ENCODE measurements around the gene STAB1. TPM values are rescaled to one million over a fixed set of nuclear protein-coding genes. Genes with fewer than 3 reads are reported as not detected.

Gene STAB1
- total and polyA plus RNA-seq, 2 of the 13 experiments (the other 11 are each of a cell fraction or from before 2014, with no cell fraction given) = 0.09 to 0.34 TPM

- no peak for FAIRE-seq
- H3K9ac ChIP-seq (ENCODE audit: insufficient read depth, low read depth, low read length) = no peak overlapping the region
- H3K9me3 ChIP-seq (ENCODE audit: low read length) = no peaks in the 10 kb centered on the region
- H3K4me1 ChIP-seq (ENCODE audit: insufficient read depth, low read length) = peaks cover 9% of the 10 kb centered on the region; the same call in 1 of the 2 replicates
- TF ChIP-seq GZF1 (CRISPR knock-in tag; IDR thresholded peaks at IDR 0.05) (no peak), ZNF367 (CRISPR knock-in tag; IDR thresholded peaks at IDR 0.05; ENCODE audit: borderline replicate concordance) (no peak), POLR2G (IDR thresholded peaks at IDR 0.05; ENCODE audit: low read depth, low read length) (no peak), ZHX1 (CRISPR knock-in tag; IDR thresholded peaks at IDR 0.05; ENCODE audit: low read depth) (no peak)
- TF ChIP-seq, protein P1, sequence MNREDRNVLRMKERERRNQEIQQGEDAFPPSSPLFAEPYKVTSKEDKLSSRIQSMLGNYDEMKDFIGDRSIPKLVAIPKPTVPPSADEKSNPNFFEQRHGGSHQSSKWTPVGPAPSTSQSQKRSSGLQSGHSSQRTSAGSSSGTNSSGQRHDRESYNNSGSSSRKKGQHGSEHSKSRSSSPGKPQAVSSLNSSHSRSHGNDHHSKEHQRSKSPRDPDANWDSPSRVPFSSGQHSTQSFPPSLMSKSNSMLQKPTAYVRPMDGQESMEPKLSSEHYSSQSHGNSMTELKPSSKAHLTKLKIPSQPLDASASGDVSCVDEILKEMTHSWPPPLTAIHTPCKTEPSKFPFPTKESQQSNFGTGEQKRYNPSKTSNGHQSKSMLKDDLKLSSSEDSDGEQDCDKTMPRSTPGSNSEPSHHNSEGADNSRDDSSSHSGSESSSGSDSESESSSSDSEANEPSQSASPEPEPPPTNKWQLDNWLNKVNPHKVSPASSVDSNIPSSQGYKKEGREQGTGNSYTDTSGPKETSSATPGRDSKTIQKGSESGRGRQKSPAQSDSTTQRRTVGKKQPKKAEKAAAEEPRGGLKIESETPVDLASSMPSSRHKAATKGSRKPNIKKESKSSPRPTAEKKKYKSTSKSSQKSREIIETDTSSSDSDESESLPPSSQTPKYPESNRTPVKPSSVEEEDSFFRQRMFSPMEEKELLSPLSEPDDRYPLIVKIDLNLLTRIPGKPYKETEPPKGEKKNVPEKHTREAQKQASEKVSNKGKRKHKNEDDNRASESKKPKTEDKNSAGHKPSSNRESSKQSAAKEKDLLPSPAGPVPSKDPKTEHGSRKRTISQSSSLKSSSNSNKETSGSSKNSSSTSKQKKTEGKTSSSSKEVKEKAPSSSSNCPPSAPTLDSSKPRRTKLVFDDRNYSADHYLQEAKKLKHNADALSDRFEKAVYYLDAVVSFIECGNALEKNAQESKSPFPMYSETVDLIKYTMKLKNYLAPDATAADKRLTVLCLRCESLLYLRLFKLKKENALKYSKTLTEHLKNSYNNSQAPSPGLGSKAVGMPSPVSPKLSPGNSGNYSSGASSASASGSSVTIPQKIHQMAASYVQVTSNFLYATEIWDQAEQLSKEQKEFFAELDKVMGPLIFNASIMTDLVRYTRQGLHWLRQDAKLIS (CRISPR knock-in tag; IDR thresholded peaks at IDR 0.05) = no peak
- H3K27ac ChIP-seq (ENCODE audit: extremely low read length, insufficient read depth, low read length) = no peak overlapping the region
- no peak overlapping the region for H3K4me2 ChIP-seq (ENCODE audit: low read depth, low read length)
- ATAC-seq = no peak
- in situ Hi-C loops (cut with HindIII; ENCODE audit: extremely low pct_ligation_motif_present, low pct_unique_long_range_greater_than_20kb) (no loop called here), intact Hi-C loops (cut with micrococcal nuclease; ENCODE audit: unreplicated experiment) (no loop called here)
- no peak overlapping the region for H2AFZ ChIP-seq (ENCODE audit: low read length)
- POLR2A ChIA-PET = no interaction called here
- H3K79me2 ChIP-seq (ENCODE audit: insufficient read depth, low read length) = peaks cover 3% of the 10 kb centered on the region
- H3K27me3 ChIP-seq (ENCODE audit: control insufficient read depth in 1 of 2, insufficient read depth in 2 of 2, low read length in 2 of 2) = no peaks in the 10 kb centered on the region
- no TSS peak for BruUV-seq (replicated peaks)
- no peaks in the 10 kb centered on the region for H4K20me1 ChIP-seq (ENCODE audit: insufficient read depth, low read length)
- CTCF ChIA-PET (ENCODE audit: low intra/inter-chr PET ratio, low total read pairs) = no interaction called here
- peaks cover 8 to 45% of the 10 kb centered on the region in 2 experiments; a peak in 4 of 5 replicates for H3K36me3 ChIP-seq (replicated peaks in 1 of 2; ENCODE audit: control insufficient read depth in 1 of 2, insufficient read depth in 2 of 2, low read length in 2 of 2)
- no peak for DNase-seq (ENCODE audit: low spot score)
- WGBS (ENCODE audit: low lambda C conversion rate) = 89% methylated on average over 5 of the region's 5 CpGs
- H3K4me3 ChIP-seq (replicated peaks in 1 of 3; ENCODE audit: insufficient read depth in 1 of 3, low read depth in 2 of 3, low read length in 3 of 3) = no peak overlapping the region
Observed at GRCh38 chr3:52463416-52463815, 31.7 kb upstream of the STAB1 start.

All from HepG2 (cell line).